HuH-7 (cell line): Measurements from ENCODE around the gene TMEM132D.

Experiments used
- DNase-seq: peaks from one replicate; pipeline ENCODE4 v3.0.0; 2011; ENCODE audit warnings: low spot score

The TMEM132D gene

DNA sequence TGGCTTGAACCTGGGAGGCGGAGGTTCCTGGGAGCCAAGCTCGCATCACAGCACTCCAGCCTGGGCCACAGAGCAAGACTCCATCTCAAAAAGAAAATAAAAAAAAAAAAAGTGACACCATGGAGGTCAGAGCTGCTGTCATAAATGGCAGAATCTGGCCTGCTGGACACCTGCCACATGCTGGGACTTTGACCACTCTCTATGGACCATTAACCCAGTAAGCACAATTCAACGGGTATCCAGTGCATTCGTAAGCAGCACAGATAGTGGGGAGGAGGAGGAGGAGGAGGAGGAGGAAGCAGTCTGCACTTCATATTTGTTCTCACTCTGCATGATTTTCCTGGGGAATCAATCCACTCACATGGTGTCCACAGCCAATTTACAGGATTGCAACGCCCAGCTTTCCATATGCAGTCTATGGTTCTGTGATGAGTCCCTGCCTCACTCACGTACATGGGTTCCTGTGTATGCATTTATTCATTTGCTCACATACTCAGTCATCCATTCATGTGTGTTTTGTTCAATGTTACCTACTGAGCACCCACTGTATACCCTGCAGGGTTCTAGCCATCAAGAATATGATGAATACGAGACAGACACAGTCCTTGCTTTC, 723.8 kb downstream of the TMEM132D start:
- DNase-seq = no peak

DNA sequence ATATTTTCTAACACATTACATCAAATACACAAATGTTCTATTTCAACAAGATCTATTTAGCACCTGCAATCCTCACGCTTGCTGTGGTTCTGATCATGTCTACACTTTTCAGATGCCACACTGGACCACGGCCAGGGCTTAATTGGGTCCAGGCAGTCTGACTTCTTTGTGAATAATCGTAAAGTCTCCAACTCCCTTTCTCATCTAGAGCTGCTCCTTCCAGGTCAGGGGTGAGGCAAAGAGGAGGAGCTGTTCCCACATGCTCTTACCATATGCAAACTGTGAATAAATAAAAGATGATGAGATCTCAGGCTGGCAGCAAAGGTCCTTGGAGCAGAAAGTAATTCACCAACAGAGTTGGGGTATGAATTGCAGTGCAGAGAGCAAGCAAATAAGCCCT, 733.9 kb downstream of the TMEM132D start:
- no peak for DNase-seq

DNA sequence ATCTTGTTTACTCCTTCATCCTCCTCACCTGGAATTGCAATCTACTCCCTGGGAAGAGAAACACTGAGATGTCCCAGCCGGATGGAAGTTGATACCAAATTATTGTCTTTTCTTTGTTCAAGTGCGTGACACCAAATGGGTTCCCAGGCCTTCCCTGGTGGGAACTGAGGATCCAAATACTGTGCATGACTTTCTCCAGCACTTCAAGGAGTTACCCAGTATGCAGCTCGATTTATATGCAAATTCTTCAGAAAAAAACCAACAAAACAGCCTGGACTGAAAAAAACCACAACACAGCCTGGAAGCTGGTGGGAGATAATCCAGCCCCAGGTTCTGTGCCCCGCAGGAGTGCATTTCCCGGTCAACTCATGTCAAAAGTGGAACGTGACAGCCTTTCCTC, 740.0 kb downstream of the TMEM132D start:
- DNase-seq = no peak

DNA sequence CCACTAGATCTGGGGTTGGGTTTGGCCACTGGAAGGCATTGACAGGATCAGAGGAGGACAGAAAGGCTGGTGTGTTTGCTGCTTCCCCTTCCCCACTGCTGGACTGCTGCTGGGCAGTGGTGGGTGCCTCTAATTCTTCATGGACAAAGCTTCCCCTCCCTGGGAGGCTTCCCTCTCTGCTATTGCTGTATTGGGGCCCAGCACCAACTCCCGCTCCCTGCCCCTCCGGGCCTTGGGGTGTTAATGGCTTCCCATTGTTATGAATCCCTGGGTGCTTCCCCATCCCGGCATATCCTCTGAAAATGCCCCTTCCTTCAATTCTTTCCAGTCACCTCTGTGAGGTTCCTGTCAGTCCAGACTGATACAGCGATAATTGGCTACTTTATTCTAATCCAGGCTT, 740.4 kb downstream of the TMEM132D start:
- no peak for DNase-seq

DNA sequence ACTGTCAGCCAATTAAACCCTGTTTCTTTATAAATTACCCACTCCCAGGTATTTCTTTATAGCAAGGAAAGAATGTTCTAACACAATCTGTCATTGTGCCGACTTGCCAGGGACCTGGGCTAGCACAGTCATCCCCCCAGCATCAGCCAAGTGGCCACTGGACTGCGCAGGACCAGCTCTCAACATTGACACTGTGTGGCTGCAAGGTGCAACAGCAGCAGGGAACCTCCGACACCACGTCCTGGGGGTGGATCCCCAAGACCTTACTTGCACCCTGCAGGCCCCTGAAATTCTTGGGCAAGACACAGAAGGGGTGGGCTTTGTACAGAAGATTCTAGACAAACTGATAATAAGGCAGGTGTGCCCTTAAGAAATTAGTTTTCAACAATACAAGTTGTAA, 741.0 kb downstream of the TMEM132D start:
- no peak for DNase-seq

DNA sequence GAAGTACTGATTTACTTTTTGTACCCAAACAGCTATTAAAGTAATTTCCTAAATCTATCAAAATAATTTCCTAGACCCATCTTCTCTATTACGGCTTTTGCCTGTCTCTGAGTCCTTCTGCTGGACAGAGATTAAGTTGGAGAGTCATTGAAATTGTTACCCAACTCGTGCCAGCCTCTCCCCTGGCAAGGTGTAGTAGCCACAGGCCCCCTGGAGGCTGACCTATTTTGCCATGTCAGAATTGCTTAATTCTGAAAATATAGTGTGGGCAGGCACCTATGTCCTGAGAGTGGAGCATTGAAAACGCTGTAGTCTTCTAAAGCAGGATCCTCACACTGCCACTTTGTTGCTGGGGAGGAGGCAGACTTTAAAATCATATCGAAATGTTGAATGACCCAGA, 742.3 kb downstream of the TMEM132D start:
- no peak for DNase-seq

DNA sequence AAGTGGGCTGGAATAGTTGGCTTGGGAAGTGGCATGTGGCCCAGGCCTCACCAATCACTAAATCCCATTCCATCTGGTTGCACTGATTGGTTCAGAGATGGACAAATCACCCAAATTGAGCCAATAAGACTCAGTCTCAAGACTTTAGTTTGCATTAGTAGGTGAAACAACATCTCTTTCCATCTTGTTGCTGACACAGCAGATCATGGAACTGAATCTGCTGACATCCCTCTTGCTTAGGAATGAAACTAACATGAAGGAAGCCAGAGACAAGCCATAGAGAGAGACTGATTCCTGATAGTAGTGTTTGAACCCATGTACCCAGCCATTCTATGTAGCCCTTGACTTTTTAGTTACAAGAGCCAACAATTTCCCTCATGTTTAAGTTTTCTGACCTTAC, 743.5 kb downstream of the TMEM132D start:
- DNase-seq = no peak

DNA sequence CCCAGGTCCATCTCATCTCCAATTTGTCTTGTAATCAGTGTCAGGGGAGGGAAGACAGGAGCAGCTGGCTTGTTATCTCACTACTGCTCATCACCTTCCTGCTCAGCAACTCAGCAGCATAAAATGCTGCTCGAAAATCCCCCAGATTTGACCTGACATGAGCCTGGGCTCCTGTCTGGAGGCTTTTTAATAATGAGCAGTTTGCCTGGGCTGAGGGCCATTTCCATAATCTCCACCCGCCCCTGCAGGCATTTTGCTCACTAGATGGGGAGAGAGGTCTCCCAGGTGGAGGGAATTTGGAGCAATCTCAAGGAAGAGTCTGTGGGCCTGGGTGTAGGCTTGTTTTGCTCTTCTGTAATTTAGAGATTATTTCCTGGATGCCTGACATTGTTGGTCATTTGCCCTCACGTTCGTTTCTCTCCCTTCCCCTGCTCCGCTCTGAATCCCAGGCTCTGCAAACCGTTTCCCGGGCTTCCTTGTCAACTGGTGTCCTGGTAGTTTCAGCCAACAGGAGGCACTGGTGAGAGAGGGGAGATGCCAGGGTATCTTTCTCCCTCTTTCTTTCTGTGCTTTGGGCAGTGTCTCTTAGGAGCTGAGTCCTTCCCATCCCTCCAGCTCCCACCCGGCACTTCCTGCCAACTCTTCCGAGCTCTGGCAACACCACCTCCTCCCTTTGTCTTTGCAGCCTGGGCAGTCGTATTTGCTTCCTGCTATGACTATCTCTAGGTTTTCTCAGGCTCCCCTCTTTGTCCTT, 751.3 kb downstream of the TMEM132D start:
- DNase-seq = no peak

DNA sequence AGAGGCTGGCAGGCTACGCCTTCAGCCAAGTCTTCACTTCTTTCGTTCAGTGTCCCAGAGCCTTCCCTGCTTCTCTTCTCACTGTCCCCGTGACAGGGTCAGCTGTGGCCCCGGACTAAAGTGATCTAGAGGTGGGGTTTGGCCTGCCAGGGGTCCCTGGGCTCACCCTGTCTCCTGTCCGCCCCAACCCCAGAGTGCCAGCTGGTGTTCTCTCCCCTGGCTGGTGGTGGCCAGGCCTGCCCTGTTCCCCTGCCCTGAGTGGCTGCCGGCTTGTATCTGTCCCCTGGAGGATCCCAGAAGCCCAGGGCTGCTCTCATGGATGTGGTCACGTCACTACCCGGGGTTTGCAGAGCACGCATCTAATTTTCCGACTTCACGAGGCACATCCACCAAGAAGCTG, 753.1 kb downstream of the TMEM132D start:
- no peak for DNase-seq

DNA sequence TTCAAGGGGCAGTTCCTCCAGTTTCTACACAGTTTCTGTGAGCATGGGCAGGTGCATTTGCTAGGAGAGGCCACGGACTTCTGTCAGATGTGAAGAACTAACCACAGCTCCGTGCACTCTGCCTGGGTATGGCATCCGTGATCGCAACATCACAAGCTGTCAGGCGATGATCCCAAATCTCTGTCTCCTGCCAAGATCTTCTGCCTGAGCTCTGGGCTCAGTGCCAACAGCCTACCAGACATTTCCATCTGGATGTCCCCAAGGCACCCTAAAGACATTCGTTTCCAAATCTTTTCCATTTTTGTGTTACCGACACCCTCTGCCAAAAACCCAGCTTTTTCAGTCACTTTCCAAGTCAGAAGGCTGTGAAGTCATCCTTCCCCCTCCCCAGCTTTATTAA, 758.4 kb downstream of the TMEM132D start:
- no peak for DNase-seq

DNA sequence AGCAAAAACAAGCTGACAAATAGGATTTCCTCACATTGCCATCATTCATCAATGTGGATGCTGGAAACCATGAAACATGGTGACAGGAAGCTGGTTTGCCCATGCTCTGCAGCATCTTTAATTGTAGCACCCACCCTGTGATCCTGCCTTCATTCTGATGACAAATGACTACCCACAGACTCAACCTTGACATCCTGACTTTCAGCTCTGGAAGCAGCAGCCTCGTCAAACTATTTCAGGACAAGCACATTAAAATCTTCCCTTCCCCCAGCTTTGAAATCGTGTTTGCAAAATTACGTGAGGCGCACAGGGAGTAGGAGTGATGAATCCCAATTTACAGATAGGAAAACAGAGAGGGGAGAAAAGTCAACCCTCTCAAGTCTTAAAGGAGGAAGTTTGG, 765.0 kb downstream of the TMEM132D start:
- DNase-seq = no peak

DNA sequence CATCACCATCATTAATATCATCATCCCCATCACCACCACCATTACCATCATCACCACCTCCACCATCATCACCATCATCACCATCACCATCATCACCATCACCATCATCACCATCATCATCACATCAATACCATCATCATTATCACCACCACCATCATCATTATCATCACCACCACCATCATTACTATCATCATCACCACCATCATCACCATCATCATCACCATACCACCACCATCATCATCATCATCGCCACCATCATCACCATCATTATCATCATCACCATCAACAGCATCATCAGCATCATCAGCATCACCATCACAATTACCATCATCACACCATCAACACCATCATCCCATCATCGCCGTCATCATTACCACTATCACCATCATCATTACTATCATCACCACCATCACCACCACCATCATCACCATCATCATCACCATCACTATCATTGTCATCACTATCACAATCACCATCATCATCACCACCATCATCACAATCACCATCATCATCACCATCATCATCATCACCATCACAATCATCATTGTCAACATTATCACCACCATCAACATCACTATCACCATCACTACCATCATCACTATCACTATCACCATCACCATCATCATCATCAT, 767.0 kb downstream of the TMEM132D start:
- no peak for DNase-seq

DNA sequence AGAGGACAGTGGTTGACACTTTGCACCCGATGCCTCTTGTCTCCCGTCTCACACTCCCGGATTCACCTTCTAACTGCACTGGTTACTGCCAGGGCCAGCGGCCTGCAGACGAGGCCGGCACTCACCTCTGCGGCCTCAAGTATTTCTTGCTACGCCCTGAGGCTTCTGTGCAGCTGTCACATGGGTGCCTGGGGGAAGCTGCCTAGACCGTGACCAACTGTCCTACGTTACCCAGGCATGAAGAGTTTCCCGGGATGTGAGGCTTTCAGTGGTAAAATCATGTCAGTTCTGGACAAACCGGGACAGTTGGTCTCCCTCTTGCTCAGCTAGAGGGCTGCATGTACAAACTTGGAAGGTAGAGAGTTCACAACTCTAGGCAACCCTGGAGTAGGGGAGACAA, 776.1 kb downstream of the TMEM132D start:
- DNase-seq = no peak

DNA sequence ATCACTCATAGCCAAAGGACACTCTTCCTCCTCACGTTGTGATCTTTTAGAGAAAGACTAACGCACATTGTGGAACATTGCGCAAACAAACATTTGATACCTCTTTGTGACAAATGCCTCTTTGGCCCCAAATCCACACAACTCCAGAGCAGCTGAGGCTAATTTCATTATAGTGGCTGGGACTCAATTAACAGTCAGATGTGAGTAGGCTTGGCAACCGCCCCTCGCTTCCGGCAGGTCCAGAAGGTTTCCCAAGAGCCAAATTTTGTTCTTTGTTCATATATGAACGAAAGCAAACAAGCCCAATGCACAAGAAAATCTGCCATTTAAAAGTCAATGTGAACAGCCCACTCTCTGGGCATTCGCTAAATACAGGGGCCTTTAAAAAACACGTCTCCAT, 776.6 kb downstream of the TMEM132D start:
- no peak for DNase-seq

DNA sequence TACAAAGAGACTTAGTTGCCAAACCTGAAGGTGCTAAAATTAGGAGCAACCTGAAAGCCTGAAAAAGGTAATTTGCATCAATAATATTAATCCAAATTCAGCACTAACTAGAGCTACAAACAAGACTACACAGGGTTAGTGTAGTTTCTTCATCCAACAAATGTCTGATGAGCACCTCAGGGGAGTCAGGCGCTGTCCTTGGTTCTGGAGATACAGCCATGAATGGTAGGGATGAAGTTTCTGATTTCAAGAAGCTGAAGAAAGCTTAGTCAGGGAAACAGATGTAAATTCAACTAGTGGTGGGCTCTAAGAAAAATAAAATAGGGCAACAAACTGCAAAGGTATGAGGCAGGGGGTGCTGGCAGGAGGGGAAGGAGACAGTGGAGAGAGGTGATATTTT, 784.3 kb downstream of the TMEM132D start:
- DNase-seq = no peak

DNA sequence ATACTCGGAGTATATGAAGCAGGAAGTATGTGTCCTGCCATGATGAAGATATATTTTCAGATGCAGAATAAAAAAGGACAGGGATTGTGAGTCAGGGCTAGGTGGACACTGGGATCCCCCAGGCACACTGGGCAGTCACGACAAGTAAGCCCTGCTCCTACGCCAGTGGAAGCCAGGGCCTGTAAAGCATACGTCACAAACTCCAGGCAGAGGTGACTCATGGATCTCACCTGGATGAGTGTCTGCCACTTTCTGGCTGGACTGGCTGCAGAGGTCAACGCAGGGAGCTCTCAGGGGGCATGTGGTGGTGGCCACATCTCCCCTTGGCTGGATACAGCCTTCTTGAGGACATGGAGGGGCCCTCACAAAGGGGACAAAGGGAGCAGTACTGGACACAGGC, 788.3 kb downstream of the TMEM132D start:
- no peak for DNase-seq

DNA sequence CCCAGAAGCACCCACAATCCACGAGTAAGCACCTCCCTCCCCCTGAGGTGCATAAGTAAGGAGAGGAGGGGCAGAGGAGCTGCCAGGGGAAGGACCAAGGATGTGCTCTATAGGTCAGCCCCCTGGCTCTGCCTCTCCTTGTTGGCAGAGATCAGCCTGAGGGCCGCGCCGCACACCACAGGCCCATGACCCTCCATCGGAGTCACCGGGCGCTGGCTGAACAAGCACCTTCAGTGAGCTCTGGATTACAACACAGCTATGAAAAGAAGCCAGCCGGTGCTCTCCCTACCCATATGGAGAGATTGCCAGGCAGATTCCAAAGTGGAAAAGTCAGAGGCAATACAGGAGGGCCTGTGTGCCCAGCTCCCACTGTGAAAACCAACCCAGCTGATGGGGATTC, 793.2 kb downstream of the TMEM132D start:
- DNase-seq = no peak

DNA sequence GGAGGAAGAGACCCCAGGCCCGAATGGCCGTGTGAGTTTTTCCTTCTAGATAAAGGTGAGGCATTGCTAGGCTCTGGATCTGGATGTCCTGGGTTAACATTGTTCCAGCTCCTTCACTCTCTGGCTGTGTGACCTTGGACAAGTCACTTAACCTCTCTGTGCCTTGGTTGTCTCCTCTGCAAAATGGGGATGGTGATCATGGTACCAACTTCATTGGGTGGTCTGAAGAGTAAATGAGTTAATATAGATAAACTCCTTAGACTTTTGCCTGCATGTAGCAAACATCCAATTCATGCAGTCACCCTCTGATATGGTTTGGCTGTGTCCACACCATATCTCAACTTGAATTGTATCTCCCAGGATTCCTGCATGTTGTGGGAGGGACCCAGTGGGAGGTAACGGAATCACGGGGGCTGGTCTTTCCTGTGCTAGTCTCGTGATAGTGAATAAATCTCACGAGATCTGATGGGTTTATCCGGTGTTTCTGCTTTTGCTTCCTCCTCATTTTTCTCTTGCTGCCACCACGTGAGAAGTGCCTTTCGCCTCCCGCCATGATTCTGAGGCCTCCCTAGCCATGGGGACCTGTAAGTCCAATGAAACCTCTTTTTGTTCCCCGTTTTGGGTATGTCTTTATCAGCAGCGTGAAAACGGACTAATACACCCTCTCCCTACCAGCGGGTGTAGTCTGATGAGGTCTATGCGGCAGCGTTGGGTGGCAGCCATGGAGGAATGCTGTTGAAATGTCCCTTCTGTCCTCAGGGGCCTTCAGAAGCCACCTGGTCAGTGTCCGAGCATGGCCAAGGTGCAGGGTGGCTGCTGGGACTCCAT, 794.4 kb downstream of the TMEM132D start:
- no peak for DNase-seq

DNA sequence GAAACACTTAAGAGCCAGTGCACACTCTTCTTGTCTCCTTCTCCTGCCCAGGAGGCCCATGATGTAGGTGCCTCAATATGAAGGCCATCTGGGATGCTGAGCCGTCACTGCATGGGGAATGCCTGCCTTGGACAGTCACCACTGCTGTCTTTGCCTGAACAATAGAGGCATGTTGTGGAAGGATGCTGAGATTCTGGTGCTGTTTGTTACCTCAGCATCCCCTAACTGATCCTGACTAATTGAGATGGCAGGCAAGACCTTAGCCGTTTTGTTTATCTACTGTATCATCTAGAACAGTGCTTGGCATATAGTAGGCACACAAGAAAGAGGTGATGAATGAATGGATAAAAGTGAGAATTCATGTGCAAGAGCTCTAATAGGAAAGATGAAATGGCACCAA, 797.1 kb downstream of the TMEM132D start:
- DNase-seq = no peak

DNA sequence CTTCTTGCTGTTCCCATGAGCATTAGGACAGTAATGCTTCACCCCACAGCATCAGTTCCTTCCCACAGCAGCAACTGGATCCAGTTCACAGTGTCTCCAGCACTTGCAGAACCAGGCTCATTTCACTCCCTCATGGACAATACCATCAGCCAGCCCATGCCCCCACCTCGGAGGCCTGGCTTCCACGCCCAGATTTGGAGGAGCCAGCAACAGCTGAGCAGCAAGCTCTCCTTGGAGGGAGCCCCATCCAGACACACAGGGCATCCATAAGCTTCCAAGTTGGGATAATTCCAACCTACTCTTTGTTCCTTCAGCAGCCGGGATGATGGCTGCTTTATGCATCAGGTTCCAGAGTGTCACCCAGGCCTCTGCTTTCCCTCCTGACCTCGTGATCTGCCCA, 800.6 kb downstream of the TMEM132D start:
- DNase-seq = no peak

DNA sequence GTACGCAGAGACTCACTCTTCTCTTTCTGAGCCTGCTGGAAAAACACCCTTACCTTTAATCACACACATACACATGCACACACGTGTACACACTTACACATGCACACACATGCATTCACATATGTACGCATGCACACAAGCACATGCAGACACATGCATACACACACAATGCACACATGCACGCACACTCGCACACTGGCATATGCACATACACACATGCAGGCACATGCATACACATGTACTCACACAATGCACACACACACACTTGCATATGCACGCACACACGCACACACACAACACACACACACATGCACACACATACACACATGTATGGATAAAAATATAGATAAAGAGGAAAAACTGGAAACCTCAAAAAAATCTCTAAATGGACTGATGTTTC, 801.6 kb downstream of the TMEM132D start:
- no peak for DNase-seq

DNA sequence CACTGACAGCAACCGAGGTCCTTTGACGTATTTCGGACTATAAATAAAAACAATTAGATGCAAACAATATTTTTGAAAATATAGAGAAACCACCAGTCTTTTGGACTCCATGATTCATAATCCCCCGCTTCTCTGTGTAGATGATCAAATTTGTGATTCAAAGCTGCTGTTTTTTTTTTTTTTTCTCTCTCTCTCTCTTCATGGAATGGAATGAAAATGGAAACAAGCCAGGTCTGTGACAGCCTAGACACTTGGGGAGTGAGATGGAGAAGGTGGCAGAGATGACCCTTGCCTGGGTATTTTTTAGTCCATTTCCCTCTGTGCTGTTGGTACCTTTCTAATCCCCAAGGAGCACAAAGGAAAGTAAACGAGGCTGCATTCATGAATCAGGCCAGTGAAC, 802.0 kb downstream of the TMEM132D start:
- no peak for DNase-seq

DNA sequence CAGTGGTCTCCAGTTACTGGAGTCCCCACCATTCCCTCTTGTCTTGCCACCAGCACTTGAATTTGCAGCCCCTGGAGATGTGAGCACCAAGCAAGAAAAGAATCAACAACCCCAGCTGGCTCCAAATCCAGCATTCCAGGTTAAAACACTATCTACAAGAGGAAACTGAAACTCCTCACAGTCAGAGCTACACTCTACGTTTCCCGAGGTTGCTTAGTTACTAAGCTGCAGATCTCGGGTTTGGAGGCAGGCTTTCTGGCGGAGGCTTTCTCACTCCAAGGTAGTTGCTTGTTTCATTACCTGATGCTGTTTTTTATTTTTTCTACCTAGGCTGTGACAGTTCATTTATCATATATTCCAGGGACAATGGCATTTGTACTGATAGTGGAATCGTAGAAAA, 802.4 kb downstream of the TMEM132D start:
- DNase-seq = no peak
